HEK293 (cell line): Measurements from ENCODE around the gene SHROOM3.

Experiments
- CTCF ChIA-PET: fragments of 350-600 bp; formaldehyde crosslinking; extraction: SDS; loops from one replicate; lab custom pipeline; 2021; ENCODE audit warnings: antibody characterized with exemption; lab: Yijun Ruan, JAX
- POLR2A ChIA-PET: fragments of 300-600 bp; formaldehyde crosslinking; extraction: SDS; loops from one replicate; lab custom pipeline; 2020; ENCODE audit warnings: antibody characterized with exemption, inconsistent platforms; lab: Yijun Ruan, JAX
- H3K27ac ChIP-seq: fragments of 200-500 bp; sonication (Bioruptor generic); 2 replicates; pipeline ENCODE4 v1.5.1; 2014; ENCODE audit warnings: low read depth, low read length, control low read depth, inconsistent platforms; ENCODE audit errors: extremely low read depth
- H3K36me3 ChIP-seq, 2 experiments: fragments of 200-500 bp in 1 of 2; sonication (Bioruptor generic) in 1 of 2; 1 replicate in 1 of 2; 2 replicates in 1 of 2; pipeline ENCODE4 v1.5.1; 2014 to 2017; ENCODE audit warnings: inconsistent platforms in 2 of 2, low read length in 2 of 2; ENCODE audit not compliant: control insufficient read depth in 2 of 2, insufficient read depth in 1 of 2
- H3K4me1 ChIP-seq: fragments of 200-500 bp; sonication (Bioruptor generic); 2 replicates; pipeline ENCODE4 v1.5.1; 2014; ENCODE audit warnings: mild to moderate bottlenecking, low read length, inconsistent platforms; ENCODE audit not compliant: control insufficient read depth, insufficient read depth
- H3K4me3 ChIP-seq: 2 replicates; pipeline ENCODE4 v1.5.1; 2011; ENCODE audit warnings: low read depth, mild to moderate bottlenecking, control low read depth, low read length, moderate library complexity
- H3K9me3 ChIP-seq: fragments of 200-500 bp; sonication (Bioruptor generic); 2 replicates; pipeline ENCODE4 v1.5.1; 2014; ENCODE audit warnings: low read depth, low read length, inconsistent platforms; ENCODE audit not compliant: control insufficient read depth, insufficient read depth
- ATF2 ChIP-seq: fragments of 450-650 bp; formaldehyde crosslinking; IDR thresholded peaks from 2 replicates; pipeline ENCODE4 v1.5.1; 2016; ENCODE audit warnings: missing biosample characterization, missing genetic modification characterization, low read depth
- BCL6B ChIP-seq: fragments of 450-650 bp; formaldehyde crosslinking; IDR thresholded peaks from 2 replicates; pipeline ENCODE4 v1.5.1; 2017; ENCODE audit warnings: missing biosample characterization, missing genetic modification characterization
- INSM2 ChIP-seq: fragments of 450-650 bp; formaldehyde crosslinking; IDR thresholded peaks from 2 replicates; pipeline ENCODE4 v1.5.1; 2016; ENCODE audit warnings: missing biosample characterization, missing genetic modification characterization
- KLF1 ChIP-seq: fragments of 450-650 bp; formaldehyde crosslinking; IDR thresholded peaks from 2 replicates; pipeline ENCODE4 v1.5.1; 2016; ENCODE audit warnings: missing biosample characterization, missing genetic modification characterization
- PRDM6 ChIP-seq: fragments of 450-650 bp; formaldehyde crosslinking; IDR thresholded peaks from 2 replicates; pipeline ENCODE4 v1.5.1; 2017; ENCODE audit warnings: missing biosample characterization, missing genetic modification characterization
- TRIM28 ChIP-seq: IDR thresholded peaks from 2 replicates; pipeline ENCODE4 v1.6.1; 2011; ENCODE audit warnings: low read length, control low read depth, borderline replicate concordance
- ZBTB10 ChIP-seq: fragments of 450-650 bp; formaldehyde crosslinking; IDR thresholded peaks from 2 replicates; pipeline ENCODE4 v1.5.1; 2016; ENCODE audit warnings: missing biosample characterization, missing genetic modification characterization
- ZBTB44 ChIP-seq: fragments of 450-650 bp; IDR thresholded peaks from 2 replicates; pipeline ENCODE4 v1.5.1; 2018; ENCODE audit warnings: missing biosample characterization, mild to moderate bottlenecking, missing genetic modification characterization
- ZIC2 ChIP-seq: fragments of 450-650 bp; formaldehyde crosslinking; IDR thresholded peaks from 2 replicates; pipeline ENCODE4 v1.5.1; 2016; ENCODE audit warnings: missing biosample characterization, missing genetic modification characterization
- ZNF121 ChIP-seq: fragments of 450-650 bp; formaldehyde crosslinking; IDR thresholded peaks from 2 replicates; pipeline ENCODE4 v1.5.1; 2016; ENCODE audit warnings: missing biosample characterization, missing genetic modification characterization
- ZNF146 ChIP-seq: fragments of 450-650 bp; formaldehyde crosslinking; IDR thresholded peaks from 2 replicates; pipeline ENCODE4 v1.5.1; 2016; ENCODE audit warnings: missing biosample characterization, missing genetic modification characterization
- ZNF175 ChIP-seq: fragments of 450-650 bp; formaldehyde crosslinking; IDR thresholded peaks from 2 replicates; pipeline ENCODE4 v1.5.1; 2016; ENCODE audit warnings: missing biosample characterization, missing genetic modification characterization
- ZNF280C ChIP-seq: fragments of 450-650 bp; formaldehyde crosslinking; IDR thresholded peaks from 2 replicates; pipeline ENCODE4 v1.5.1; 2016; ENCODE audit warnings: missing biosample characterization, missing genetic modification characterization
- ZNF335 ChIP-seq: fragments of 450-650 bp; formaldehyde crosslinking; conservative IDR thresholded peaks from 2 replicates; pipeline ENCODE4 v1.5.1; 2016; ENCODE audit warnings: missing biosample characterization, missing genetic modification characterization
- ZNF391 ChIP-seq: fragments of 450-650 bp; formaldehyde crosslinking; IDR thresholded peaks from 2 replicates; pipeline ENCODE4 v1.5.1; 2016; ENCODE audit warnings: low read depth, missing biosample characterization, missing genetic modification characterization, borderline replicate concordance
- ZNF473 ChIP-seq: fragments of 450-650 bp; formaldehyde crosslinking; IDR thresholded peaks from 2 replicates; pipeline ENCODE4 v1.5.1; 2017; ENCODE audit warnings: missing biosample characterization, missing genetic modification characterization
- ZNF513 ChIP-seq: fragments of 450-650 bp; IDR thresholded peaks from 2 replicates; pipeline ENCODE4 v1.5.1; 2018; ENCODE audit warnings: missing biosample characterization, missing genetic modification characterization
- ZNF654 ChIP-seq: fragments of 450-650 bp; formaldehyde crosslinking; IDR thresholded peaks from 2 replicates; pipeline ENCODE4 v1.5.1; 2016; ENCODE audit warnings: low read depth, missing biosample characterization, missing genetic modification characterization
- ZNF76 ChIP-seq: fragments of 450-650 bp; formaldehyde crosslinking; IDR thresholded peaks from 2 replicates; pipeline ENCODE4; 2016; ENCODE audit warnings: low read depth, missing biosample characterization, missing genetic modification characterization, borderline replicate concordance
- ZSCAN30 ChIP-seq: fragments of 450-650 bp; IDR thresholded peaks from 2 replicates; pipeline ENCODE4 v1.5.1; 2018; ENCODE audit warnings: missing biosample characterization, mild to moderate bottlenecking, missing genetic modification characterization, moderate library complexity

The SHROOM3 gene

GRCh38 chr4:76564123-76564915, 129.3 kb downstream of the SHROOM3 start (continued):
- TF ChIP-seq ZIC2 (no peak), ZNF280C (tag by site-specific recombination) (no peak)
- TF ChIP-seq, all 188 proteins: peak for 0

- H3K4me1 ChIP-seq, result peaks cover 9% of the 10 kb centered on the region
- no peaks in the 10 kb centered on the region for H3K36me3 ChIP-seq
- ChIA-PET POLR2A (no interaction called here), CTCF (no interaction called here)
- H3K9me3 ChIP-seq, result no peaks in the 10 kb centered on the region
- no peak overlapping the region for H3K27ac ChIP-seq
- H3K4me3 ChIP-seq, result no peak overlapping the region
- no peak for TF ChIP-seq ZBTB44 (tag by site-specific recombination)
- TF ChIP-seq ZNF146 (tag by site-specific recombination), result no peak
- TF ChIP-seq ZNF473 (tag by site-specific recombination), result no peak
- TF ChIP-seq ZNF175 (tag by site-specific recombination), result no peak
- TF ChIP-seq KLF1 (tag by site-specific recombination), result no peak
- TF ChIP-seq ZSCAN30 (tag by site-specific recombination), result peak; percentile 33; the same call in 1 of the 2 replicates
- no peak for TF ChIP-seq INSM2
- TF ChIP-seq ZNF121, result no peak
- no peak for TF ChIP-seq TRIM28
- TF ChIP-seq ZIC2, result no peak
- peak; percentile 85 for TF ChIP-seq ATF2 (tag by site-specific recombination)
- TF ChIP-seq ZNF76 (tag by site-specific recombination), result no peak
- no peak for TF ChIP-seq PRDM6 (tag by site-specific recombination)
- TF ChIP-seq ZNF391 (tag by site-specific recombination), result no peak
- TF ChIP-seq ZNF654 (tag by site-specific recombination), result no peak
- no peak for TF ChIP-seq BCL6B (tag by site-specific recombination)
- TF ChIP-seq ZBTB10, result no peak
- TF ChIP-seq ZNF335 (tag by site-specific recombination), result peak; percentile 41; the same call in 1 of the 2 replicates
- no peak for TF ChIP-seq ZNF513
Measured at GRCh38 chr4:76568262-76568661, 133.2 kb downstream of the SHROOM3 start.
